GM21360 (cell line): ENCODE results near the gene ADAMTS7.
"Not testable (repeated sequence)": the region's sequence is repeated elsewhere in the genome, so short reads cannot be mapped to it uniquely, and the experiment has no call there.

Experiments
- ATAC-seq: cut with Tn5 transposase; IDR thresholded peaks from one replicate; pipeline ENCODE4 v1.9.1; 2021; ENCODE audit warnings: mild to moderate bottlenecking, moderate library complexity; ENCODE audit not compliant: unreplicated experiment

ADAMTS7 gene

DNA sequence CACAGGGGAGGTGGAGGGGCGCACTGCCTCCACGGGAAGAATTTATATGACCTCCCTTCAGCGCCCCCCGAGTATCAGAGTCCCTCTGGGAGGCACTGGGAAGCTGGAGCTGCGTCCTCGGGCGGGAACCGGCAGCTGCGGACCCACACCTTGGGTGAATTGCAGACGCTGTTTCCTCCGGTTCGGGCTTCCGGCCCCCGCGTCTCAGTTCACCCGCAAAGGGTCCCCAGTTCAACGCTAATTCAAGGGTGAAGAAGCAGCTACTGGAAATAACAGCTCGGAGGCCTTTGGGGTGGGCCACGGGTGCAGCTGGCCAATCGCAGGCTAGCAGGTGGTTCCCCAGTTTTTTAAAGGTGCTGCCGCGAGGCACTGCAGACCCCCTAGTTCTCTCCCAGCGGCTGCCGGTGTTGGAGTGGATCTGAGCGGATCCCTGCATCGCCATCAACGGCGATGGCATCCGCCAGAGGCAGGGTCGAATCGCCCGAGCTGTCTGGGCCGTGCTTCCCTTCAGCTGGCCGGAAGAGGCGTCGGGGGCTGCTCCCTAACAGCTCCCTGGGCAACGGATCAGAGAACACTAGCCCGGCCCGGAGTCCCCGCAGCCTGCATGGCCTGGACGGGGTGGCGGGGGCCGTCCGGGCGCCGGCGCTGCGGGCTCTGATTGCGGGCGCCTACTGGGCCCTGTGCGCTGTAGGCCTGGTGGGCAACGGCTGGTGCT lies 19.4 kb upstream of the ADAMTS7 start:
- no peak for ATAC-seq

DNA sequence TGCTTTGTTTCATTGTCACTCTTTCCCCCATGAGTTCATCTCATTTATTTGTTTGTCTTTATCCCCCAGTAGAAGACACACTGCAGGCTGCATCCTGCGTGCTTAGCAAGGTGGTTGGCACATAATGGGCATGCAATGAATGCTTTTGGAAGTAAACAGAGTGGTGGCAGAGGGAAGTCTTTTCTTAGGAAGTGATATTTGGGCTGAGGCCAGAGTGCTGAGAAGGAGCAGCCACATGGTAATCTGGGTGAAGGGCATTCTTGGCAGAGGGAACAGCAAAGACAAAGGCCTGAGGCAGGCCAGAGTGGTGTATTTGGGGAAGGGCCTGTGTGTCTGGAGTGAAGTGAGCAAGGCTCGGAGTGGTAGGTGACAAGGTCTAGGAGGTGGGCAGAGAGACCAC lies 17.7 kb upstream of the ADAMTS7 start:
- ATAC-seq = no peak

DNA sequence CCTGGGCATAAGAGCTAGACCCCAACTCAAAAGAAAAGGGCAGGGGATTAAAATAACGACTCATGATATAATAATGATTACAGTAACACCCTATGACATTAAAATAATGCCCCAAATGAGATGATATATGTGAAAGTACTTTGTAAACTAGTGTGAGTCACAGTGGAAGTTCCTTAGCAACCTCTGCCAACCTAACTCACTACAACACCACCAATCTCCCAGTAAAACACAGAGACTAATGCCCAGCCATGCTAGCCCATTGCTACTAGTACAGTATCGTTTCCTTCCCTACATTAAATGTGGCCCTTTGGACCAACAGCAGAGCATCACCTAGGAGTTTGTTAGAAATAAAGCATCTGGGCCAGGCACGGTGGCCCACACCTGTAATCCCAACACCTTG lies 11.2 kb upstream of the ADAMTS7 start:
- no peak for ATAC-seq

DNA sequence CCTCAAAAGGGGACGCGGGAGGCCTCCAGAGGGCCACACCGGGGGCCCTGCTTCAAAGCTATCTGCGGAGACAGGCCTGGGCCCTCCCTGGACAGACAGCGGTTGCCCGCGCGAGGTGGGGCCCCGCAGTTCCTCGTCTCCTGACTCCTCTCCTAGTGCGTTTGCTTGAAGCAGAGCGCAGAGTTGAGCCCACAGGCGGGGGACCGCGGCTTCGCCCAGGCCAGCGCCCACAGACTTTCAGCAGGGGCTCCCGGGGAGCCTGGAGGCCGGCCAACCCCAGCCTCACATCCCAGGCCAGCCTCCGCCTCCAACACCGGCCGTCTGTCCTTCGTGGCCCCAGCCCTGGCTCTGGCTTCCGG lies 540 bp upstream of the ADAMTS7 start:
- ATAC-seq = no peak

DNA sequence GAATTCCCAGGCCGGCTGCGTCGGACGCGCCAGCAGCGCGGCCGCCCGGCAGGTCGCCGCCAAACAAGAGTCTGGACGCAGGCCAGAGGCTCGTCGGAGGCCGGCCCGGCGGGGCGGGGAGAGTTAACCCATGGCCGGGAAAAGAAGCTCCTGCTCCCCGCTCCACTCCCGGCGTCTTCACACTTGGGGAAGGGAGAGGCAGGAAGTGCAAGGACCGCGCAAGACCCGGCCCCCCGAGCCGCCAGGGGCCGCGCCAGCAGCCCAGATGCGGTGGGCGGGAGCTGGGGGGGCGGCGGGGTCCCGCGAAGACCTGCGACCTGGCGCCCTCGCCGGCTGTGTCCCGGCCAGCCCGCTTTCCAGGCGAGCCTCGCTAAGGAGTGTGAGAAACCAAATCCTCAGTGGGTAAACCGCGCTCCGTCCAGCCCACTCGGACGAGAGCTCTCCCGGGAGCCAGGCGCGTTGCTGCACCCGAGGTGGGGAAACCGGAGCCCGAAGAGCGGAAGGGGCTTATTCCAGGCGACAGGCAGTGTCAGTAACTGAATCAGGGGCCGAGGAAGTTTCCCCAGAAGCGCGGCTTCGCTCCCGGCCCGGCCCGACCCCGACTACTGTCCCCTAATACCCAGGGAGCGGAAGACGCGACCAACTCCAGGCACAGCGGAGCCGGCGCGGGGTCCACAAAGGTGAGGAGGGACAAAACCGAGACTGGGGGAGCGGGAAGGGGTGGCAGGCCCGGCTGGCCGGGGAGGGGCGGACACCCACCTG lies 721 bp downstream of the ADAMTS7 start:
- peak; percentile 12 for ATAC-seq

DNA sequence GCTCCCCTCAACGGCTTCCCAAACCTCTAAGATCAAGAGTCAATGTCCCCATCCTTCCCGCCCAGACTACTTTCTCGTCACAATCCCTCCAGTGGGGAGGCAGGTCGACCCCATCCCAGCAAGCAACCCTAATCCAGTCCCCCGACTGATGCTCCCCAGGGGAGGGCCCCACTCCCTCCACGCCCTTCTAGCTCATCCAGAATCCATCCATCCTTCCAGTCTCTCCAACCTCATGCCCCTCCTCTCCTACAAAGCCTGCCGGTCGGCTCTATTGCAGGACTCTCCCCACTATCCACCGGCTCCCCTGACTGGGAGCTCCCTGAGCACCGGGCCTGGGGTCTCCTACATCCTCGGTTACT lies 1.3 kb downstream of the ADAMTS7 start:
- ATAC-seq = no peak

DNA sequence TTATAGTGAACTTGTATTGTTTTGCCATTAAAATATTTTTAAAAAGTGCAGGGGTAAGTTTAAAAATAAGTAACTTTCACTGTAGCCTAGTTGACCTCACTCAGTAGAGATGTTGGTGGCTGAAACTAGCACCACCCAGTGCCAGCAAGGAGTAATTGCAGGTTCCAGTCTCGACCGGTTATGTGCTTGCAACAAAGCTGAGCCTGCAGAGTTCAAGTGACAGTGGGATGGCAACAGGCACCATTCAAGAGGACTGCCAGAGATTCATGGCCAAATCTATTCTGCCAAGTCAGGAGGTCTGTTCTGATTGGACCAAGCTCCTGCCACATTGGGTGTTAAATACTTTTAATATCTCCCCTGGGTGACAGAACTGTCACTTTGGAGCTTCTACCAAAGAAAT lies 2.7 kb downstream of the ADAMTS7 start:
- ATAC-seq = no peak

DNA sequence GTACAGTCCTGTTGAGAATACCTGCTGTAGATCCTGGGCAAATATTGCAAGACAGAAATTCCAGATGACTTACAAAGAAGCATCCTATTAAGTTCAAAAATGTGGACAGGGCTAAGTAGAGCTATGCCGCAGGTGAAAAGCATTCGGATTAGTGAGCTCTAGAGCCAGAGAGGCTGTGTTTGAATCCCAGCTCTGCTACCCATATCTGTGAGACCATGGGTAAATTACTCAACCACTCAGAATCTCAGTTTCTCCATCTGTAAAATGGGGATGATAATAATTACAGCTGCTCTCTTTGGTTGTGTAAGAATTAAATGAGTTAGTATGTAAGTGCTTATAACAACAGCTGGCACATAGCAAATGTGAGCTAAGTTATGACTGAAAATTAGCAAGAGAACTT lies 3.9 kb downstream of the ADAMTS7 start:
- no peak for ATAC-seq

DNA sequence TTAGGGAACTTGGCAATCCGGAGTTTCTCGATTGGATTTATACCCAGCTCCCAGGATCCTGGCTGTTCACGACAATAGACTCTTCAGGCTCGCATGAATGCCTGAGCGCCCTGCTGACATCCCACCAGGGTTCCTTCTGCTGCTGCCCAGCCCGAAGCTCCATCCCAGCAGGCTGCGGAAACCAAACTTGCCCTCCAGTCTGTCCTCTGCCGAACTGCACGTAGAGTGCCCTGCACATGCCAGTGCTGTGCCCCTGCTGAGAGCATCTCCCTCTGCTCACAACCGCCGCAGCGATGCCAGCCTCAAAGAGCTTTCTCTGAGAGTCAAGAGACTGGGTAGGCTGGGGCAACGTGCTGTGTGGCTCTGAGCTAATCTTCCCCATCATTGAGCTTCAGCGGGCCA lies 6.9 kb downstream of the ADAMTS7 start:
- no peak for ATAC-seq

DNA sequence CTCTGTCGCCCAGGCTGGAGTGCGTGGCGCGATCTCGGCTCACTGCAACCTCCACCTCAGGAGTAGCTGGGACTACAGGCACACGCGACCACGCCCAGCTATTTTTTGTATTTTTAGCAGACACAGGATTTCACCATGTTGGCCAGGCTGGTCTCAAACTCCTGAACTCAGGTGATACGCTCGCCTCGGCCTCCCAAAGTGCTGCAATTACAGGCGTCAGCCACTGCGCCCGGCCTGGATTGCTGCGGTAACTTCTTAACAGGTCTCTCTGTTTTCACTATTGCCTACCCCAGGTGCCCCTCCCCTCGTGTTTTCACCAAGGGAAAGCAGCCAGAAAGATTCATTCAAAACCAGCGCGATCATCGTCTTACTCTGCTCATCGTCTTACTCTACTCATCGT lies 10.5 kb downstream of the ADAMTS7 start:
- no peak for ATAC-seq

DNA sequence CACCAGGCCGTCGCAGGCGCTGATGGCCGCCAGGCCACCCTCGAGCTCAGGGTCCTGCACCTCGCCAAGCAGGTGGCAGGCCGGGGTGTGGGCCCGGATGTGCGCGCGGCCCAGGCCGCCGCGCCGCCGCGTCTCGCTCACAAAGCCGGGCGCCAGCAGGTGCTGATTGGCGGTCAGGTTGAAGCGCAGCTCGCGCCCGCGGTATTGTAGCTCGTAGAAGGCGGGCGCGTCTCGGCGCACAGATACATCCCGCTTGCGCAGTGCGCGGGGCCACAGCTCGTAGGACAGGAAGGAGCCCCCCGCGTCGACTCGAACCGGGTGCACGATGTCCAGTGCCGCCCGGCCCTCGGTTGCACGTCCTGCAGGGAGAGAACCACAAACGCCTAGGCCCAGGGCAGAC lies 11.1 kb downstream of the ADAMTS7 start:
- ATAC-seq = no peak

DNA sequence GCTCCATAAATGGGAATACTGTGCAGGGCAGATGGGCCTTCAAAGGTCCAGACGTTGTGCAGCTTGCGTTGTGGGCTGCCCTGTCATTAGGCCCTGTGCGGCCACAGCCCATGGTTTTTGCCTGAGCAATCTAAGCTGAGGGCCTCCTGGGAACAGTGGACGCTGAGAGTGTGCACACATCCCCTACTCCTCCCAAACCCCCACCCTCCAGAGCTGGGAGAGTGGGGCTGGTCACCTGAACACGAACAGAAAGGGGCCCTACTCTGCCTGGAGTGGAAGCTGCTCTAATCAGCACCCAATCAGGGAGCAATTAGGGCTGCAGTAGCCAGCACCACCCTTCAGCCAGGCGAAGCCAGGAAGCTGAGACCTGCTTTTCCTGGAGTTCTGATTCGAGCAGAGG lies 12.2 kb downstream of the ADAMTS7 start:
- not testable (repeated sequence) for ATAC-seq

DNA sequence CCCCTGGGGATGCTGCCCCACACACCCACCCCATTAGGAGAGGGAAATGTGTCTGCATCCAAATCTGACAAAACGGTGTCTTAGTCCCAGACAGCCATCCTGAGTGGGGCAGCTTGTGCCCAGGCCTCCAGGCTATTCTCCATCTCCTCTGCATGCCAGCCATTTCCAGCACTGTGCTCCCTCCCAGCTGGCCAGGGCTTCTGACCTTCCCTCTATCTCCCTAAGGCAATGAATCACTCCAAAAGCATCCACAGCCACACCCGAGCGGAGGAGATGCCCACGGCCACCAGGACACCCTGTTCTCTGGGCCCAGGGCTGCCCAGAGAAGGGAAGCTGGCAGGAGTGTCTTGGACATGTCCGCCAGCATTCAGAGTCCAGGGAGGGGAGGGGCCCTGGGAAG lies 12.9 kb downstream of the ADAMTS7 start:
- ATAC-seq = not testable (repeated sequence)

DNA sequence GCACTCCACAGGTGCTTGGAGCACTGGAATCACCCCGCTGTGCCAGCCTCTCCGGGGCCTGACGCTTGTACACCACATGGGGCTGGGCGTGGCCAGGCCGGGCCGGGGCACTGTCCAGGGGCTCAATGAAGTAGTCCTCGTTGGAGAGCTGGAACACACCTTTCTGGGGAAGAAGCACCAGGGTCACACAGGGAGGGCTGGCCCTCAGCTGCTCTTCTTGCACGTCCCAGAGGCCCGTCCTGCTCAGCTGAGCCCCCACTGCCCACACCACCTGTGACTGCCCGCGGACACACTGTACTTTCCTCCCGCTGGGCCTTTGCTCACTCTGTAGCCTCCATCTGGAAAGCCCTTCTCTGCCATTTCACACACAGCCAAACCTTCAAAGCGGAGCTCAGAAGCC lies 13.3 kb downstream of the ADAMTS7 start:
- no peak for ATAC-seq

DNA sequence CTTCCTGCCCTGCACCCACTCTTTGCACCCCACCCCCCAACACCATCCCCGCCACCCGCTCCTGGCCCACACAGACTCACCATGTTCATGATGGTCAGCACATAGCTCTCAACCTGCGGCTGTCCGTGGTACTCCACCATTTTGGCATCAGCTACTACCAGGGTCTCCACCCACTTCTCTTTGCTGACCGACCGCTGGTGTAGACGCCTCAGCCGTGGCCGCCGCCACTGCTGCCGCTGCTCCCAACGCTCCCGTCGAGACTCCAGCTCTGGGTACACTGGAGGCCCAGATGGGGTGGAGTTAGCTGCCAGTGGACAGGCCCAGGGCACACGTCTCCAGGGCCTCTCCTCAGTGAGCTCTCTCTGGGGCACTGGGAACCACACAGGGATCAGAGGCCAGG lies 14.8 kb downstream of the ADAMTS7 start:
- ATAC-seq = no peak

DNA sequence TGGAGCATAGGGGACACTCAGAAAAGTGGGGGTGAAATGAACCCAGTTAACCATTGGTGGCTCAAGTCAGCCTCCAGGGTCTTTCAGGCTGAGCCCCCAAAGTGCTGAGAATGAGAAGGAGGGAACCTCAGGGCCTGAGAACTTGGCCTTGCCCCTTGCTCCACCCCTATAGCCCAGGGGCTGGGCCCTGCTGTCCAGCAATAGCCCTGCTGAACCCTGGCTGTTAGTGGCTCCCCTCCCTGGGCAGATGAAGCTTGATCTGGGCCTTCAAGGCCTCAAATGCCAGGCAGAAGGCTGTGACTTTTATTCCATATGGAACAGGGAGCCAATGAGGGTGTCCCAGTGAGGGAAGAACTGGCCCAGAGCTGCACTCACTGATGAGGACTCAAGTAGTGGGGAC lies 16.2 kb downstream of the ADAMTS7 start:
- ATAC-seq = no peak

DNA sequence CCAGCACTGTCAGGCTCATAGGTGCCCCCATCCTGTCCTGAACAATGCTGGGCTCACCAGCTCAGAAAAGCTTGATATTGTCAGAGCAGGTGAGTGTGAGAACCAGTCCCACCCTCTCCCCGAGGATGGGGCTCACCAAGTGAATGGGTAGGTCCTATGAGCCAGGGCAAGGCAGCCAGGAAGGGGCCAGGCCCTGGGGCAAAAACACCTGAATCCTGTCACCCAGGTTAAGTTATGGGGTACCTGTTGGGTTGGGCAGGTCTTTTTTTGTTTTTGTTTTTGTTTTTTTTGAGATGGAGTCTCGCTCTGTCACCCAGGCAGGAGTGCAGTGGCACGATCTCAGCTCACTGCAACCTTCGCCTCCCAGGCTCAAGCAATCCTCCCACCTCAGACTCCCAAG lies 16.8 kb downstream of the ADAMTS7 start:
- ATAC-seq = not testable (repeated sequence)

DNA sequence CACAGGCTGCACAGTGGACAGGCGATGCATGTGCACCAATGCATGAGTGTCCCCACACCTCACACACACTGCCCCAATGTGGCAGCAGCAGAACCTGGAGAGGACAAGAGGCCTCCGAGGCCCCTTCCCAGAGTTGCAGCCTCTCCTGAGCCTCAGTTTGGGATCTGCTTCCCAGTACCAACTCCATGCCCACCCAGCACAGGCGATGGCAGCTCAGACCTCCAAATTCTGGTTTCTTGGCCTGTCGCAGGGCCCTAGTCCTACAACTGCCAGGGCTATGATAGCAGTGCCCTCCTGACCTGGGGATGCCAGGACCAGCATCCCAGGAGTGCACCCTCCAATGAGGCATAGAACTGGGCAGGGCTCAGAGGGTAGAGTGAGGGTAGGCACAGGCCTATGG lies 19.9 kb downstream of the ADAMTS7 start:
- no peak for ATAC-seq

DNA sequence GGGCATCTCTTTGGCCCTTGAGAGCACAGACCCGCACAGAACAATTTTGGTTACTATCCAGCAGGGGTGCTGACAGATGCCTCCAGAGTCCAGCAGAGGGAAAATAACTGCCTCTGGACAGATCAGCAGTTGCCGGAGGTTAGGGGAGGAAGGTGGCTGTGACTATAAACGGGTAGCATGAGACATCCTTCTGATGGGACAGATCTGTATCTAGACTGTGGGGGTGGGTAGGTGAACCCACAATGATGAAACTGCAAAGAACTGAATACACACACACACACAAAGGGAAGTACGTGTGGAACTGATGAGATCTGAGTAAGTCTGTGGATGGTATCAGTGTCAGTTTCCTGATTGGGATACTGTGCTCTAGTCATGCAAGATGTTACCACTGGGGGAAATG lies 21.2 kb downstream of the ADAMTS7 start:
- ATAC-seq = no peak

DNA sequence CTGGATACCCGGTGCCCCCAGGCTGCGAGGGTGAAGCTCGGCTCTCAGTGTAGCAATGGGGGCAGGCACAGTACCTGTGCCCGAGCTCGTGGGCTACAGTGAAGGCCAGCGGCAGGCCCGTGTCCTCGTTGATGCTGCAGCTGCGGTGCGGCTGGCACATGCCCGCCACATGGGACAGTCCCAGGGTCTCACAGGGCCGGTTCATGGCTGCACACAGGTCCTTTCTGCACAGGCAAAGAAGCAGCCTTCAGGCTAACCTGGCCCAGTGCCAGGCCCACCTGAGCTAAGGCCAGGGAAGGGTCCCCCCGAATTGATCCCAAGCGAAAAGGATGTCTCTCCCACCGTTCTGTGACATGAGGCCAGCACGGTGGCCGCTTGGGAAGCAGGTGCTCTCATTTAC lies 21.6 kb downstream of the ADAMTS7 start:
- no peak for ATAC-seq

DNA sequence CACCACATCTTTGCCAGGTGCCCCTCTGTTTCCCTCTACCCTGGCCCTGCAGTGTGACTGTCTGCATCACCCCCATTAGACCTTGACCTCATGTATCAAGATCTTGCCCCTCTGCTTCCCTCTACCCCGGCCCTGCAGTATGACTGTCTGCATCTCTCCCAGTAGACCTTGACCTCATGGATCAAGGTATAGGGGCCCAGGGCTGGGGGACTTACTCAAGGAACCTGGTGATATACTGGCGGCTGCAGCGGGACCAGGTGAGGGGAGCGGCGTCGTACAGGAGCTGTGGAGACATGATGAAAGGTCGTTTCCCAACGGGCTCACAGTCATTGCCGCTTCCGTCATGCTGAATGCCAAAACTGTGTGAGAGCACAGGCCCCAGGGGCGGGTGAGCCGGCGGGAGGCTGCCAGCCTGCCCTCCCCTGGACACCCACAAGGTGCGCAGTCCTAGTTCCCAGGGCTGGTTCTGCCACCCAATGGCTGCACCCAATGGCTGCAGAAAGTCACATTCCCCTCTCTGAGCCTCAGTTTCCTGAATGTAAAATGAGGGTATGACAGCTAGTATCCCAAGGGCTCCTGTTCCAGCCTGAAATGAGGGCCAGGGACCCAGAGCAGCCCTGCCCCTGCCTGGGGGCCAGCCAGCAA lies 23.1 kb downstream of the ADAMTS7 start:
- ATAC-seq = no peak

DNA sequence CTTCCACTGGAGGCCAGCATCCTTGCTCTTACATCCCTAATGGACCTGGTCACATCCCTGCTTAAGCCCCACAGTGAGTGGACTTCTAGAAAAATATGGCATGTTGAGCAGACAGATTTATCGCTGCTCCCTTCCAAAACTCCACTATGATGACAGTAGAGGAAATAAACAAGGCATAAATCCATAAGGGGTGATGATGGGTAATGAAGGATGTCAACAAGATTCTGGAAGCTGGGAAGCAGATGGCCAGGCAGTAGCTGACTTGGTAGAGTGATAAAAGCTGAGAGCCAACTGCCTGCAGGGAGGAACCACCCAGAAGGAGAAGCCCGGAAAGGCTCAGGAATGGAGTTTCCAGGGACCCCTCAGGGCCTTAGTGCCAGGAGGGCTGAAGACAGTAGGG lies 28.9 kb downstream of the ADAMTS7 start:
- ATAC-seq = not testable (repeated sequence)
